GM19438 (cell line): ENCODE results near the gene ZXDC.

Experiments used
- ATAC-seq: cut with Tn5 transposase; IDR thresholded peaks from one replicate; pipeline ENCODE4 v1.9.1; 2021; ENCODE audit warnings: low read depth; ENCODE audit not compliant: unreplicated experiment

ZXDC gene

DNA sequence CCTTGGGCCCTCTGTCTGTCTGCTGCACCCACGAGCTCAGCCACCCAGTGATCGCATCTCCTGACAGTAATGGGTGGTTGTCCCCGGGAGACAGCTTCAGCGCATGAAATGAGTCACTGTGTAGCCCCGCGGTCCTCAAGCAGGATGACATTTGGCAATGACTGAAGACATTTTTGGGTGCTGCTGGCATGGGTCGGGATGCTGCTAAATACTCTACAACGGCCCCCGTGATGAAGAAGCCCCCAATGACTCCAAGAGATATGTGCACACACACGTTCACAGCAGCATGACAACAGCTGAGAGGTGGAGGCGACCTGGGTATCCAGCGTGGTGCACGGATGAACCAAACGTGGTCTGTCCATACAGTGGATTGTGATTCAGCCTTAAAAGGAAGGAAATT lies 17.4 kb upstream of the ZXDC start:
- ATAC-seq, result no peak

GRCh38 chr3:126491221-126492013 lies 15.7 kb upstream of the ZXDC start:
- ATAC-seq, result no peak

- ATAC-seq, result no peak
These were observed 14.9 kb upstream of the ZXDC start for GRCh38 chr3:126490619-126491018.

DNA sequence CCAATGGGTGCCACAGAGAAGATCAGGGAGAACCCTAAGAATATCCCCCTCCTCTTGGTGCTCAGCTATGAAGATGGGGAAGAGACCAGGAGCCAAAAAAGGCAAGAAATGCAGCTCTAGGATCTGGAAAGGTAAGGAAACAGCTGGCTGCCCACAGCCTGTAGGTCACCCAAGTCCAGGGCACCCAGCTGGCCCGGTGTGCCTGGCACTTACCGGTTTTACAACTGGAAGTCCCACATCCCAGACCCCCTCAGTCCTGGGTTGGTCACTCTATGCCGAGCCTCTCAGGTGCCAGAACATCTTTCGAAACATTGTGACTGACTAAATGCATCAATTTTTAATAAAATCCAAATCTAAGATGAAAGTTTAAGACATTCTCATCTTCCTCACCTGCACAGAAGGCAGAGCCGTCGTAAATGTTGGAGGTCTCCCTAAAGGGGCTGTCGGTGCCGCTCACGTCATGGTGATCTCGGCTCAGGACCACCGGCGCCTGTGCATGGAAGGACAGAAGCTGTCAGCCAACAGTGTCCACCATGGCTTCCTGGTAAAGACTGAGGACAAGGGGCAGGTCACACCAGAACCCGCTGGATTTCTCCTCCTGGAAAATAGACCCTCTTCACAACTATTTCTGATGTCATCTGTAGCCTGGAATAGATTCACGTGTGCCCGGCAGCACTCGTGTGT lies 13.3 kb upstream of the ZXDC start:
- no peak for ATAC-seq

- ATAC-seq, result no peak
These were observed 12.5 kb upstream of the ZXDC start for GRCh38 chr3:126488185-126488584.

DNA sequence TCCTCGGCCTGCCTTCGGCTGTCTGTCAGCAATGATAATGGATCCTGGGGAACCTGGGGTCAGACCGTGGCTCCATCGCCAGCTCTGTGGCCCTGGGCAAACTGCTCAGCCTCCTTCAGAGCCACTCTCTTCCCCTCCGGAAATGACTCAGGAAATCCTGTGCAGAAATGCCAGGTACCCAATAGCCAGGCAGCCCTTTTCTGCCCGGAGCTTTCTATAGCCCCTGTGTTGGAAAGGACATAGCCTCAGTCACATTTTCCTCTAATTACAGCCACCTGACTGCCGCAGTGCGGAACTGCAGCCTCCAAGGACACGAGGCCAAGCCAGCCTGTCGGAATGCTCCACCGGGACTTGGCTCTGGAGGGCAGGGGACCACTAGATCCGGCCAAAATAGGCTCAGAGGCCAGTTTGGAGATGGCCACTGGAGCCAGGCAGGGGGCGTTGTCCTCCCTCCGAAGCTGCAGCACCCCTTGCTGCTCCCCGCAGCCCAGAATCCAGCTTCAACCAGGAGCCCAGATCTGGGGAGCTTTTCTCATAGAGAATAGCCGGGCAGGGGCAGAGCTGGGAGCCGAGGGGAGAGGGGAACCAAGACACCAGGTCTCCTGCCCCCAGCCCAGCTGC lies 11.6 kb upstream of the ZXDC start:
- ATAC-seq, result no peak

- no peak for ATAC-seq
These were observed 10.7 kb upstream of the ZXDC start for GRCh38 chr3:126486360-126486847.

GRCh38 chr3:126485956-126486355 lies 10.3 kb upstream of the ZXDC start:
- ATAC-seq, result no peak

DNA sequence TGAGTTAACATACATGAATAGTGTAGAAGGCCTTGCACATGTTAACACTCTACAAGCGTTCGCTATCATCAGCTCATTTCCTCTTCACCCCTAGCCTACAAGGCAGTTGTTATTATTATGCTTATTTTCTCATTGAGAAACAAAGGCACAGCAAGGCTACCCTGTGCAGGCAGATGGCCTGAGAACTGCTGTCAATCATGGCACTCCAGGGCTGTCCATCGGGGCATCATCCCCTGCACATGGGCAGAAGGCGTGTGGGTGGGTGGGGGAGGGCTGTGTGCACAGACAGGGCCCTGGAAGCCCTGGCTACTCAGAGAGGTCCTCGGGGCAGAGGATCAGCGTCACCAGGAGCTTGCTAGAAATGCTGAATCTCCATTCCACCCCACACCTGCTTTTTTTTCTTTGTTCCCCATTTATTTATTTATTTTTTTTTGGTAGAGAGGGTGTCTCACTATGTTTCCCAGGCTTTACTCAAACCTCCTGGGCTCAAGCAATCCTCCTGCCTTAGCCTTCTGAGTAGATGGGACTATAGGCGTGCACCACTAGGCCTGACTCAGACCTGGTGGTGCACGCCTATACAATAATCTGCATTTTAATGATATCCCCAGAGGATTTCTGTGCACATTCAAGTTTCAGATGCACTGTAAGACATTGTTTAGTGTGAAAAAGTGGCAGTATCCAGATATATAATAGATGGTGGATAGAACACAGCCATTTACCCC lies 9.6 kb upstream of the ZXDC start:
- ATAC-seq, result no peak

- no peak for ATAC-seq
These were observed 9.0 kb upstream of the ZXDC start for GRCh38 chr3:126484662-126485061.

- no peak for ATAC-seq
These were observed 8.5 kb upstream of the ZXDC start for GRCh38 chr3:126484148-126484547.

DNA sequence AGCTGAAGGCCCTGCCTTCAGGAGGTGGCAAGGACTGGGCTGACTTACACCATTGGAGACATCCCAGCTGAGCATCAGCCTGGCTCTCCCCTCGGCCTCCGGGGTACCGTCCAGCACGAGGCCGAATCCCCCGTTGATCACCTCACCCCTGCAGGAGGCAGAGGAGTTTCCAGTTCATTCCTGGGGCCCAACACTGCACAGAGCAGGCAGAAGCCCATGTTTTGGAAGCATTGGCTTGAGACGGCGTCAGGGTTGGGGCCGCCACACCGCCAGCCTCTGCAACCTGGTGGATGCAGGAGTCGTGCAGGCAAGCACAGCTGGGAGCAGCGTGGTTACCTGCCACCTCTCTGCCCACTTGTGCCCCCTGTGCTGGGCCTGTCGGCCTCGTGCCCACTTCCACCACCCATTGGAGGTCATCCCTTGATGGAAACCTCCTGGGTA lies 7.7 kb upstream of the ZXDC start:
- no peak for ATAC-seq

DNA sequence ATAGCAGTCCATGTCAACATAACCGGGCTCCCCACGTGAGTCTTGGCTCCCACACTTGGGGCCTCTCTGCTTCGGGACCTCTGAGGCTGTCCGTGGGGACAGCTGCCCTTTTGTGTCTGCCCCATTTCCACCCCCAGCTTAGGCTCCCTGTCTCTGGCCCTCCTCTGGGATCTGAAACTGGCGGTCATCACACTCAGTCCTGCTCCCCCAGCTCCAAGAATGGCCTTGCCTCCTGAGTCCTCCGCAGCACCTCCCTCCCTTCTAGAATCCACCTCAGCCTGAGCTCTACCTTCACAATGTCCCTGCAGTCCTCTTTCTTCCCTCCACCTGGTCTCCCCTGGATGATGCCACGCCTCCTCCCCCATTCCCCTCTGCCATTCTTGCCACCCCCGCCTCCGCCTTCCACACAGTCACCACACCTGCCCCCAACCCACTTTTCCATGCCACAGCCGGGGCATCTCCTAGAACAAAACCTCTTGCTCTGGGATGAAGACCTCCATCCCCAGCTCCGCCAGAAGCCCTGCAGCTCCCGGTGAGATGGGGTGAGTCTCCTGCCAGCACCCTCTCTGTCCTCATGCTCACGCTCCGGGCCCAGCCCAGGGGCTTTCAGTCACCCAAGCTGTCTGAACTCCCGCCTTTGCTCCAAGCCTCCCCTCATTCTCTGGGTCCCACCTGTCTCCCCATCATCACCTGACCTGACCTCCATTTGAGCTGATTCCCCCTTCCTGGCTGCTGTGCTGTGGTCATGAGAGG lies 7.0 kb upstream of the ZXDC start:
- ATAC-seq, result no peak

- no peak for ATAC-seq
These were observed 6.3 kb upstream of the ZXDC start for GRCh38 chr3:126481808-126482502.

GRCh38 chr3:126480861-126481260 lies 5.2 kb upstream of the ZXDC start:
- no peak for ATAC-seq

DNA sequence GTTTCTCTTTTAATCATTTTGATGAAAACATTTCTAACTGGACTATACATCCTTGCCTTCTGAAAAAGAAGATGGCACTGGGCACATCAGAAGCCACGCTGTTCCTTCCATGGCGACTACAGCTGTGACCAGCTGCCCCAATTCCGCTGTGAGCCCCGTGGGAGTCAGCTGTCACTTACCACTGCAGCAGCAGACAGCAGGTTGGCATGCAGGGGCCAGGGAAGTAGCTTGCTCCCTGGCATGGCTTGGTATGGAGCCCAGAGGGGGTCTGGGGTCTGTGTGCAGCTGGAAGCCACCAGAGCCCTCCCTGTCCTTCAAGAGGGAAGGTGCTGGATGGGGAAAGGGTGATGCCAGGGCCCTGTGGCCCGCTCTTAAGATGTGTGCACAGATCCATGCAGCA lies 4.5 kb upstream of the ZXDC start:
- no peak for ATAC-seq

GRCh38 chr3:126479642-126480041 lies 4.0 kb upstream of the ZXDC start:
- ATAC-seq, result no peak

DNA sequence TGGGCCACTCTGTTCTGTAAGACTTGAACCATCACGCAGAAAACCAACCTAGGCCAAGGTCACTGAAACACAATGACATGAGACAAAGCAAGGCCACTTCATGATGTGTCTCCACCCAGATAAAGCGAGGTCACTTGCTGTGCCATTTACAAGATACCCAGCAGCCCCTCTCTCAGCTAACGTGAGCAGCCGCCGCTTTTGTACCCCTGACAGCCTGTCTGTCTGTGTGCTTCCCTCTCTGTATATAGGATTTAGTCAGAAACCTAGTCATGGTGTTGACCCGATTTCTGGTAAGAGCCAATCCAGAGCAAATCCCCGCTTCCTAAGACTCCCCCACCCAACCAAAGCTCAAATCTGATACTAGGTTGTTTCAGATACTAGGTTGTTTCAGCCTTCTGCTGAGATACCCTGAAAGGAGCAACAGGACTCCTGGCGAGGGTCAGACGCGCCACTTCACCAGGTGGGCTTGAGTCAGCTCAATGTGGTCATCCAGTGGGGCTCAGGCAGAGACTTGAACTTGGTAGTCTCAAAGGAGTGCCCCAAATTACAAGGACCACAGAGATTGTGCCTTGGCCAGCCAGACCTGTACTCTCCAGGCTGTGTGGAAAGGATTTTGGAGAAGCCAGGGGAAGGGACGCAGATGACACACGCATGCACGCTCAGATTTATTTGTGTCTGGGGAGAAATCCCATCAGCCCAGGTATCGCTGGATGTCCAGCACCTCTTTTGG lies 3.1 kb upstream of the ZXDC start:
- ATAC-seq, result no peak

DNA sequence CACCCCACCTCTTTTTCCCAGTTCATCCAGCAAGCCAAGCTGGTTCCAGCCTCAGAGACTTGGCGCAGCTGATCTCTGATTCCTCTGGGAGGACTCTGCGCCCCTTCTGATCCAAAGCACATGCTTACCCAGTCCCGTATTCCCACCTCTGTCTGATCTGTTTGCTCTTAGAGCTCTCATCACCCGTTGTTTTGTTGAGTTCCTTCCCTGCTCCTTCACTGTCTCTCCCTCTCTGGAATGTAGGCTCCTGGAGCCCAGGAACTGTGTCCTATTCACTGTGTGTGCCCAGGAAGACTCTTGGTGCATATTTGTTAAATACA lies 1.3 kb upstream of the ZXDC start:
- ATAC-seq, result no peak
